Naive thymus-derived CD8-positive, alpha-beta T cell (primary cell): ENCODE measurements around the gene RTEL1. TPM values are rescaled to one million over a fixed set of nuclear protein-coding genes. Genes with fewer than 3 reads are reported as not detected.

Experiments used
- polyA plus RNA-seq, 3 donors: library from polyadenylated mRNA; unstranded; fragments of 300-500 nt; fragmentation: Illumina TruSeq; gene quantifications; one replicate each; pipeline ENCODE4 v1.2.3, GENCODE V29; 2021
- total RNA-seq, 8 experiments: library from RNA in 2 of 8; stranded (reverse) in 2 of 8; gene quantifications; one replicate each; pipeline ENCODE4 v1.2.3 and lab custom pipeline; 2021 to 2026

Gene RTEL1
- total and polyA plus RNA-seq, 5 experiments from 2014 or later = 3.2 to 25.5 (median 6.8) TPM

Other genes with a start within 250 kb of the RTEL1 start
- gene KCNQ2, start 185.7 kb upstream of the RTEL1 start, total RNA-seq = under 1 TPM; 0.30 to 0.49 TPM
- not detected for gene KCNQ2, start 185.7 kb upstream of the RTEL1 start, polyA plus RNA-seq
- under 1 TPM; 0.16 to 0.18 TPM for gene EEF1A2, start 159.2 kb upstream of the RTEL1 start, total RNA-seq
- gene EEF1A2, start 159.2 kb upstream of the RTEL1 start, polyA plus RNA-seq = not detected
- 100 to 1,000 TPM; 225 to 229 TPM for gene PPDPF, start 137.5 kb upstream of the RTEL1 start, total RNA-seq
- 10 to 100 TPM; 47.4 to 93.1 (median 78.1) TPM for gene PPDPF, start 137.5 kb upstream of the RTEL1 start, polyA plus RNA-seq
- gene PTK6, start 120.9 kb upstream of the RTEL1 start, total RNA-seq = under 1 TPM; 0.16 to 0.29 TPM
- under 1 TPM; 0.09 to 0.44 (median 0.15) TPM for gene PTK6, start 120.9 kb upstream of the RTEL1 start, polyA plus RNA-seq
- not detected for gene SRMS, start 110.6 kb upstream of the RTEL1 start, total RNA-seq
- gene SRMS, start 110.6 kb upstream of the RTEL1 start, polyA plus RNA-seq = not detected
- under 1 TPM; 0.13 to 0.36 TPM for gene FNDC11, start 104.2 kb upstream of the RTEL1 start, total RNA-seq
- gene FNDC11, start 104.2 kb upstream of the RTEL1 start, polyA plus RNA-seq = under 1 TPM in 1 of 3 donors, not detected in 2; 0.25 TPM
- gene HELZ2, start 84.1 kb upstream of the RTEL1 start, total RNA-seq = 10 to 100 TPM; 22.7 to 24.4 TPM
- 1 to 10 TPM; 3.1 to 4.6 (median 4.1) TPM for gene HELZ2, start 84.1 kb upstream of the RTEL1 start, polyA plus RNA-seq
- gene GMEB2, start 31.2 kb upstream of the RTEL1 start, total RNA-seq = 10 to 100 TPM; 26.1 to 26.6 TPM
- 10 to 100 TPM in 1 of 3 donors, 1 to 10 TPM in 2; 6.2 to 16.3 (median 6.8) TPM for gene GMEB2, start 31.2 kb upstream of the RTEL1 start, polyA plus RNA-seq
- gene STMN3, start 4.9 kb upstream of the RTEL1 start, total RNA-seq = 100 to 1,000 TPM in 1 of 2 experiments, 10 to 100 TPM in 1; 94.3 to 102 TPM
- 10 to 100 TPM; 21.6 to 35.4 (median 34.0) TPM for gene STMN3, start 4.9 kb upstream of the RTEL1 start, polyA plus RNA-seq
- gene TNFRSF6B, start 38.3 kb downstream of the RTEL1 start, total RNA-seq = 1 to 10 TPM in 1 of 2 experiments, under 1 TPM in 1; 0.96 to 1.1 TPM
- gene TNFRSF6B, start 38.3 kb downstream of the RTEL1 start, polyA plus RNA-seq = under 1 TPM in 2 of 3 donors, not detected in 1; 0.22 to 0.84 TPM
- 100 to 1,000 TPM; 106 to 108 TPM for gene ARFRP1, start 49.7 kb downstream of the RTEL1 start, total RNA-seq
- 10 to 100 TPM; 60.1 to 92.1 (median 80.9) TPM for gene ARFRP1, start 49.7 kb downstream of the RTEL1 start, polyA plus RNA-seq
- 10 to 100 TPM; 52.6 to 53.9 TPM for gene ZGPAT, start 49.7 kb downstream of the RTEL1 start, total RNA-seq
- 10 to 100 TPM; 42.3 to 73.8 (median 47.1) TPM for gene ZGPAT, start 49.7 kb downstream of the RTEL1 start, polyA plus RNA-seq
- 100 to 1,000 TPM in 1 of 2 experiments, 10 to 100 TPM in 1; 95.0 to 104 TPM for gene LIME1, start 78.4 kb downstream of the RTEL1 start, total RNA-seq
- gene LIME1, start 78.4 kb downstream of the RTEL1 start, polyA plus RNA-seq = 100 to 1,000 TPM; 255 to 292 (median 282) TPM
- gene SLC2A4RG, start 81.5 kb downstream of the RTEL1 start, total RNA-seq = 100 to 1,000 TPM; 124 to 134 TPM
- 1 to 10 TPM; 3.8 to 4.8 (median 4.7) TPM for gene SLC2A4RG, start 81.5 kb downstream of the RTEL1 start, polyA plus RNA-seq
- not detected for gene ZBTB46, start 173.0 kb downstream of the RTEL1 start, total RNA-seq
- gene ZBTB46, start 173.0 kb downstream of the RTEL1 start, polyA plus RNA-seq = under 1 TPM; 0.06 to 0.08 (median 0.06) TPM
- gene ABHD16B, start 203.2 kb downstream of the RTEL1 start, total RNA-seq = not detected
- under 1 TPM; 0.29 to 0.60 (median 0.57) TPM for gene ABHD16B, start 203.2 kb downstream of the RTEL1 start, polyA plus RNA-seq
- 10 to 100 TPM; 39.3 to 42.0 TPM for gene TPD52L2, start 207.0 kb downstream of the RTEL1 start, total RNA-seq
- gene TPD52L2, start 207.0 kb downstream of the RTEL1 start, polyA plus RNA-seq = 10 to 100 TPM; 56.4 to 79.0 (median 68.3) TPM
- 10 to 100 TPM; 51.8 to 52.9 TPM for gene DNAJC5, start 236.8 kb downstream of the RTEL1 start, total RNA-seq
- 1 to 10 TPM; 4.7 to 7.1 (median 6.7) TPM for gene DNAJC5, start 236.8 kb downstream of the RTEL1 start, polyA plus RNA-seq